SK-N-MC (cell line): ENCODE measurements around the gene PPP4R1.

Experiments used
- EZH2 ChIP-seq: fragments of 200-600 bp; sonication (generic); IDR thresholded peaks from one replicate; pipeline ENCODE4 v1.6.1; 2017; ENCODE audit warnings: antibody characterized with exemption
- FOXP2 ChIP-seq: optimal IDR thresholded peaks from 2 replicates; pipeline ENCODE3; 2011; ENCODE audit warnings: mild to moderate bottlenecking, moderate library complexity; ENCODE audit not compliant: insufficient read depth; ENCODE audit errors: extremely low read length, control extremely low read depth
- POLR2AphosphoS5 ChIP-seq: IDR thresholded peaks from 2 replicates; pipeline ENCODE4 v1.6.1; 2012; ENCODE audit warnings: mild to moderate bottlenecking, low read depth, low read length, borderline replicate concordance

DNA sequence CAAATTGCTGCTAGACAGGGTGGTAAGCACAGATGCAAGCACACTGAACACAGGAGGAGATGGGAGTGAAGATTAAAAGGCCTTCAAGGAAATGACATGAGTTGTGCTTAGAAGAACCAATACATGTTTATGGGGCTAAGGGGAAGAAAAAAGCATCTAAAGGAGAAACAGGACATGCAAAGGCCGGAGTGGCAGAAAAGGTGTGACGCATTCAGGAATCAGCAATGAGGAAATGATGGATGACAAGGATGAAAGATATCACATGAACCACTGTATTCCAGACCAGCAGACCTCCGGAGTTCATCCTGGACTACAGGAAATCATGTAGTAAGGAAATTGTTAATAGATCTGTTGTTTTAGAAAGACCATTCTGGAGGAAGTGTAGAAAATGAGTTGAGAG lies 42.8 kb downstream of the PPP4R1 start:
- TF ChIP-seq EZH2 = no peak
- TF ChIP-seq POLR2AphosphoS5 = no peak
- TF ChIP-seq FOXP2 = no peak
